AG04450 (cell line): ENCODE data around the gene OCEL1. TPM values are rescaled to one million over a fixed set of nuclear protein-coding genes. Genes with fewer than 3 reads are reported as not detected.

Source experiments
- CTCF ChIA-PET: fragments of 300-600, 350-600 bp; formaldehyde crosslinking; extraction: SDS; loops from one replicate; lab custom pipeline; 2022; ENCODE audit warnings: antibody characterized with exemption, inconsistent platforms; lab: Charles Lee
- POLR2A ChIA-PET: fragments of 350-600 bp; formaldehyde crosslinking; extraction: SDS; loops from one replicate; lab custom pipeline; 2021; ENCODE audit warnings: antibody characterized with exemption, inconsistent platforms; lab: Yijun Ruan, JAX
- DNase-seq: peaks from one replicate; pipeline ENCODE4 v3.0.0-alpha.2; 2011; ENCODE audit warnings: low read depth, low spot score
- H3K27ac ChIP-seq: one replicate; pipeline ENCODE4 v1.5.1; 2012; ENCODE audit warnings: low read depth, low read length, control low read depth
- H3K27me3 ChIP-seq: one replicate; pipeline ENCODE4 v1.6.0; 2012; ENCODE audit warnings: low read length; ENCODE audit not compliant: control insufficient read depth, insufficient read depth
- H3K4me3 ChIP-seq: 2 replicates; pipeline ENCODE4 v1.5.1; 2011; ENCODE audit warnings: mild to moderate bottlenecking, low read depth, low read length, control low read depth
- H3K9me3 ChIP-seq: 2 replicates; pipeline ENCODE4 v1.5.1; 2012; ENCODE audit warnings: low read length; ENCODE audit not compliant: control insufficient read depth, insufficient read depth
- polyA plus RNA-seq: library from polyadenylated mRNA; depleted of rRNA; stranded (reverse); fragments of >200 nt; gene quantifications from 2 replicates; pipeline ENCODE4 v1.2.3, GENCODE V29; 2011
- TF ChIP-seq, protein P1 (sequence below): IDR thresholded peaks from 2 replicates; pipeline ENCODE4 v1.5.1; 2011; ENCODE audit warnings: low read depth, low read length, control low read depth, inconsistent platforms

OCEL1 gene
- polyA plus RNA-seq, 1 experiment: 4.6 TPM

DNA sequence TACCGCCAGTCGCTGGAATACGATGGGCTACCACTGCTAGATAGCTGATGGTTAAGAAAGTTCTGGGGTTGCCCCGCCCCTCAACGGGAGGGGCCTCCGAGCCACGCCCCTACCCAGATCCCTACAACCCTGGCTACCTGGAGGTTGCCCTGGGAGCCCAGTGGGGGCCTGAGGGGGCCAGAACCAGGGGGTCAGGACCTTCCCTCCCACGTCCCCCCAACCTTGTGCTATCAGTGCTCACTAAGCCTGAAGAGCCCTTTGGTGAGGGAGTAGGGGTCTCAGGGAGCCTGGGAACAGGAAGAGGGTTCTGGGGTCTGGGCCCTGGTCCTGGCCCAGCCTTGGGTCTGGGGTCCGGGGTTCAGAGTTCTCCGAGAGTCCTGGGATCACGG is 8.9 kb downstream of the OCEL1 start:
- H3K27ac ChIP-seq: no peak overlapping the region
- ChIA-PET POLR2A (interaction anchor here (0.6 to 3.1 kb wide), 4 partner anchors 8 to 45 kb away, joined by 3 to 14 read pairs (median 3); partner anchors contain the start of gene OCEL1), CTCF (interaction anchor here (0.6 kb wide), 1 partner anchor 131 kb away, joined by 4 read pairs; no protein-coding TSS in a partner anchor)
- DNase-seq: no peak
- H3K27me3 ChIP-seq: no peaks in the 10 kb centered on the region
- TF ChIP-seq, protein P1, sequence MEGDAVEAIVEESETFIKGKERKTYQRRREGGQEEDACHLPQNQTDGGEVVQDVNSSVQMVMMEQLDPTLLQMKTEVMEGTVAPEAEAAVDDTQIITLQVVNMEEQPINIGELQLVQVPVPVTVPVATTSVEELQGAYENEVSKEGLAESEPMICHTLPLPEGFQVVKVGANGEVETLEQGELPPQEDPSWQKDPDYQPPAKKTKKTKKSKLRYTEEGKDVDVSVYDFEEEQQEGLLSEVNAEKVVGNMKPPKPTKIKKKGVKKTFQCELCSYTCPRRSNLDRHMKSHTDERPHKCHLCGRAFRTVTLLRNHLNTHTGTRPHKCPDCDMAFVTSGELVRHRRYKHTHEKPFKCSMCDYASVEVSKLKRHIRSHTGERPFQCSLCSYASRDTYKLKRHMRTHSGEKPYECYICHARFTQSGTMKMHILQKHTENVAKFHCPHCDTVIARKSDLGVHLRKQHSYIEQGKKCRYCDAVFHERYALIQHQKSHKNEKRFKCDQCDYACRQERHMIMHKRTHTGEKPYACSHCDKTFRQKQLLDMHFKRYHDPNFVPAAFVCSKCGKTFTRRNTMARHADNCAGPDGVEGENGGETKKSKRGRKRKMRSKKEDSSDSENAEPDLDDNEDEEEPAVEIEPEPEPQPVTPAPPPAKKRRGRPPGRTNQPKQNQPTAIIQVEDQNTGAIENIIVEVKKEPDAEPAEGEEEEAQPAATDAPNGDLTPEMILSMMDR: no peak
- no peaks in the 10 kb centered on the region; the same call in 1 of the 2 replicates for H3K9me3 ChIP-seq
- peak overlapping the region; percentile 63 for H3K4me3 ChIP-seq

DNA sequence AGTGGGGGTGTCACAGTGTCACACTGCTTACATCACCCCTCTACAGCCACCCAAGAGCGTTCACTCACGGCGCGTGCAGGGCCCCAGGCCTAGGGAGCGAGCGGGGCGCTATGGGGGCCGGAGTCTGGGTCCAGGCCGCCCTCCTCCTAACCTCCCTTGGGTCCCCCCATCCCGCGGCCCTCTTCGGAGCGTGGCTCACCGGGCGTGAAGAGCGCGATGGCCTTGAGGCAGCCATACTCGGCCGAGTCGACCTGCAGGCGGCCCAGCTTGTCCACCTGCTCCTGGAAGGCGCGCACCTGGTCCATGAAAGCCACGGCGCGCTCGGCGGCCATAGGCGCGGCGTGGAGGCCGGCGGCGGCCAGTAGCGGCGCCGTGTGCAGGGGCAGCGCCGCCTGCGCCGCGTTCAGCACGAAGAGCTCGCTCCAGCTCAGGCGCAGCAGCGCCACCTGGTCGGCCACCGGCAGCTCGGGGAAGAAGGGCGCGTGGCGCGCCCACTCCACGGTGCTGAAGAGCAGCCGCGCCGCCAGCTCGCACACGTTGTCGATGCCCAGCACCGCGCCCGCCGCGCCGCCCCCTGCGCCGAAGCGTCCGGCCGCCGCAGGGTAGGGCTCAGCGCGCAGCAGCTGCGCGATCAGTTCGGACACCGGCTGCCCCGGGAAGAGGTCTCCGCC is 9.4 kb downstream of the OCEL1 start:
- no peaks in the 10 kb centered on the region; the same call in 1 of the 2 replicates for H3K9me3 ChIP-seq
- ChIA-PET CTCF (interaction anchor here (0.5 to 0.6 kb wide), 3 partner anchors 68 to 710 kb away, joined by 3 to 4 read pairs (median 3); no protein-coding TSS in a partner anchor), POLR2A (interaction anchor here (0.9 to 3.1 kb wide), 3 partner anchors 9 to 20 kb away, joined by 3 to 14 read pairs (median 3); partner anchors contain the start of genes OCEL1 and USE1)
- no peaks in the 10 kb centered on the region for H3K27me3 ChIP-seq
- TF ChIP-seq, protein P1: peak; percentile 41; the same call in 1 of the 2 replicates
- peak overlapping the region; percentile 63 for H3K4me3 ChIP-seq
- peak; percentile 36 for DNase-seq
- peak overlapping the region; percentile 52 for H3K27ac ChIP-seq

DNA sequence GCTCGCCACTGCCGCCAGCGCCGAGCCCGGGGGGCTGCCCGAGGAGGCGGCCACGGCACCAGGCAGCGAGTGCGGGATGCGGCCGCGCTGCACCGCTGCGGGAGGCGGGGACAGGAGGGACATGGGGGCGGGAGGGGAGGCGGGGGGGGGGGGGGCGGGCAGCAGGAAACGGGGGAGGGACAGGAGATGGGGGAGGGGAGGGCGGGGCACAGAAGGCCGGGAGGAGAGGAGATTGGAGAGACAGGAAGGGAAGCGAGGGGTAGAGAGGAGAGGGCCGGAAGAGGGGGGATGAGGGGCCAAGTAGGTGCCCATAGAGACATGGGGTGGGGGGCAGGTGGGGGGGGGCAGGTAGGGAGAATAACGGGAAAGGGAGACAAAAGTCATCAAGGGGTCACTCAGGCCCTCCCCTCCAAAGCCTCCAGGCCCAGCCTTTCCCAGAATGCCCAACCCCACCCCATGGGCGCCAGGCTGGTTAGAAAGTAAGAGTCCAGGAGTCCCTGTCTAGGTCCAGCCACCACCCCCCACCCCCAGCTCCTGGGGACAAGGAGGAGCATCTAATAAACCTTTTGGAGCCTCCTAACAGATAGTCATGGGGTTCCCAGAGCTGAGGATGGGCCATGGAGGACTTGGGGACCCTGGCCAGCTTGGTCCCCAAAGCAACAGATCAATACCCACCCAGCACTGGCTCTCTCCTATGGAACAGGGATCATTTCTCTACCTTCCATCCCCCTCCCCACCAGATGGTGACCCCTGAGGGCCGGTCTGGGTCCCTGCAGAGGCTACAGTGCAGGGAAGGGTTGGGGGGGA is 10.1 kb downstream of the OCEL1 start:
- TF ChIP-seq, protein P1: no peak
- ChIA-PET POLR2A (interaction anchor here (0.9 to 3.1 kb wide), 3 partner anchors 9 to 21 kb away, joined by 3 to 14 read pairs (median 3); partner anchors contain the start of genes OCEL1 and USE1), CTCF (interaction anchor here (0.5 to 1.0 kb wide), 4 partner anchors 18 to 709 kb away, joined by 3 to 4 read pairs (median 3); no protein-coding TSS in a partner anchor)
- Histone ChIP-seq H3K27me3 (no peaks in the 10 kb centered on the region), H3K27ac (peak overlapping the region; percentile 47), H3K4me3 (peak overlapping the region; percentile 63), H3K9me3 (no peaks in the 10 kb centered on the region; the same call in 1 of the 2 replicates)
- DNase-seq: no peak

DNA sequence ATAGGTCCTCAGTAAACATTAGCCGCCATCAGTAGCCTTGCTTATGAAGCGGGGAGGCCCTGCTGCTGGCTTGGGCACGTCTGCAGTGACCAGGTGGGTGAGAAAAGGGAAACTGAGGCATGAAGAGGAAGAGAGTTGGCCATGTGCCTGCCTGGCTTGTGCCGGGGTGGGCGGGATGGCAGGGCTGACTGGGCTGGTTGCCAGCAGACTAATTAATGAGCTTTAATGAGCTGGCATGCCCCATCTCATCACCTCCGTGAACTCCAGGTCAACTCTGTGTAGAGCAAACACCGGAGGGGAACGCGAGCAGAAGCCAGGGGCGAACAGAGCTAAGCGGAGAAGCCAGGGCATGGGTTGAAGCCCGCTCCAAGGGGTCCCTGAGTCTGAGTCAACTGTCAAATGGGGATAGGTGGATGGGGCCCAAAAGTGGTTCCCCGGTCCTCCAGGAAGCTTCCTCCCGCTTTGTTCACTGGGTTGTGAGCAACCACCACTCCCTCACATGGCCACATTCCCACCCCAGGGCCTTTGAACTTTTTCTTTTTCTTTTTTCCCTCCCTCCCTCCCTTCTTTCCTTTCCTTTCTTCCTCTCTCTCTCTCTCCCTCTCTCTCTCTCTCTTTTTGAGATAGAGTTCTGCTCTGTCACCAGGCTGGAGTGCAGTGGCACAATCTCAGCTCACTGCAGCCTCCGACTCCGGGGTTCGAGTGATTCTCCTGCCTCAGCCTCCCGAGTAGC is 11.0 kb downstream of the OCEL1 start:
- TF ChIP-seq, protein P1: no peak
- peak overlapping the region; percentile 47 for H3K27ac ChIP-seq
- no peak for DNase-seq
- no peaks in the 10 kb centered on the region for H3K27me3 ChIP-seq
- ChIA-PET CTCF (interaction anchor here (0.9 to 1.0 kb wide), 2 partner anchors 17 to 45 kb away, joined by 3 to 4 read pairs; no protein-coding TSS in a partner anchor), POLR2A (interaction anchor here (3.1 kb wide), 1 partner anchor 10 kb away, joined by 14 read pairs; the partner anchor contains the start of gene OCEL1)
- no peaks in the 10 kb centered on the region; the same call in 1 of the 2 replicates for H3K9me3 ChIP-seq
- no peak overlapping the region for H3K4me3 ChIP-seq
